HL-60 (cell line): ENCODE data around the gene VPS41.

ENCODE experiments used
- CTCF ChIP-seq: IDR thresholded peaks from one replicate; pipeline ENCODE4 v1.5.1; 2011; ENCODE audit warnings: low read length, control low read depth, inconsistent platforms; ENCODE audit not compliant: insufficient read depth
- GABPA ChIP-seq: IDR thresholded peaks from 2 replicates; pipeline ENCODE4 v1.6.1; 2012; ENCODE audit warnings: low read depth
- SPI1 ChIP-seq: IDR thresholded peaks from 2 replicates; pipeline ENCODE4 v1.6.1; 2012; ENCODE audit warnings: low read depth, mild to moderate bottlenecking, borderline replicate concordance

GRCh38 chr7:38953227-38953626 is 44.2 kb upstream of the VPS41 start:
- TF ChIP-seq CTCF (no peak), SPI1 (no peak), GABPA (no peak)
